ENCODE measurements around the gene DBF4B.
"Not testable (repeated sequence)": the region's sequence is repeated elsewhere in the genome, so short reads cannot be mapped to it uniquely, and the experiment has no call there.

The DBF4B gene

GRCh38 chr17:44747566-44747965, 39.1 kb downstream of the DBF4B start:
- H3K9ac ChIP-seq (ENCODE audit: low read depth, low read length), result no peak overlapping the region
- no peaks in the 10 kb centered on the region; the same call in 1 of the 2 replicates for H3K4me1 ChIP-seq (ENCODE audit: insufficient read depth, low read length)
- H3K36me3 ChIP-seq (ENCODE audit: insufficient read depth, low read length), result peaks cover 3% of the 10 kb centered on the region
- no peaks in the 10 kb centered on the region for H3K9me3 ChIP-seq (ENCODE audit: control insufficient read depth, insufficient read depth, low read length)

- no peaks in the 10 kb centered on the region; the same call in 1 of the 2 replicates for H3K4me1 ChIP-seq (ENCODE audit: insufficient read depth, low read length)
- no peaks in the 10 kb centered on the region for H3K9me3 ChIP-seq (ENCODE audit: control insufficient read depth, insufficient read depth, low read length)
- no peak overlapping the region for H3K9ac ChIP-seq (ENCODE audit: low read depth, low read length)
- H3K36me3 ChIP-seq (ENCODE audit: insufficient read depth, low read length), result no peaks in the 10 kb centered on the region; the same call in 1 of the 2 replicates
Measured at GRCh38 chr17:44749076-44749979, 40.9 kb downstream of the DBF4B start.

- no peak overlapping the region for H3K9ac ChIP-seq (ENCODE audit: low read depth, low read length)
- H3K4me1 ChIP-seq (ENCODE audit: insufficient read depth, low read length), result no peaks in the 10 kb centered on the region; the same call in 1 of the 2 replicates
- no peaks in the 10 kb centered on the region; the same call in 1 of the 2 replicates for H3K36me3 ChIP-seq (ENCODE audit: insufficient read depth, low read length)
- H3K9me3 ChIP-seq (ENCODE audit: control insufficient read depth, insufficient read depth, low read length), result no peaks in the 10 kb centered on the region
Measured at GRCh38 chr17:44749980-44750318, 41.5 kb downstream of the DBF4B start.

- H3K9me3 ChIP-seq (ENCODE audit: control insufficient read depth, insufficient read depth, low read length), result no peaks in the 10 kb centered on the region
- H3K36me3 ChIP-seq (ENCODE audit: insufficient read depth, low read length), result no peaks in the 10 kb centered on the region; the same call in 1 of the 2 replicates
- no peak overlapping the region for H3K9ac ChIP-seq (ENCODE audit: low read depth, low read length)
- no peaks in the 10 kb centered on the region; the same call in 1 of the 2 replicates for H3K4me1 ChIP-seq (ENCODE audit: insufficient read depth, low read length)
Measured at GRCh38 chr17:44751331-44751730, 42.9 kb downstream of the DBF4B start.

- H3K36me3 ChIP-seq (ENCODE audit: insufficient read depth, low read length), result no peaks in the 10 kb centered on the region; the same call in 1 of the 2 replicates
Measured at GRCh38 chr17:44751806-44752205, 43.3 kb downstream of the DBF4B start.

GRCh38 chr17:44752953-44753861, 44.7 kb downstream of the DBF4B start:
- Histone ChIP-seq H3K9me3 (ENCODE audit: control insufficient read depth, insufficient read depth, low read length) (no peaks in the 10 kb centered on the region), H3K36me3 (ENCODE audit: insufficient read depth, low read length) (no peaks in the 10 kb centered on the region; the same call in 1 of the 2 replicates), H3K4me1 (ENCODE audit: insufficient read depth, low read length) (no peaks in the 10 kb centered on the region; the same call in 1 of the 2 replicates), H3K9ac (ENCODE audit: low read depth, low read length) (no peak overlapping the region)

More at GRCh38 chr17:44751806-44752205, 43.3 kb downstream of the DBF4B start:
- Histone ChIP-seq H3K9me3 (ENCODE audit: control insufficient read depth, insufficient read depth, low read length) (no peaks in the 10 kb centered on the region), H3K9ac (ENCODE audit: low read depth, low read length) (no peak overlapping the region), H3K4me1 (ENCODE audit: insufficient read depth, low read length) (no peaks in the 10 kb centered on the region; the same call in 1 of the 2 replicates)

- no peaks in the 10 kb centered on the region for H3K9me3 ChIP-seq (ENCODE audit: control insufficient read depth, insufficient read depth, low read length)
- no peak overlapping the region for H3K9ac ChIP-seq (ENCODE audit: low read depth, low read length)
- H3K4me1 ChIP-seq (ENCODE audit: insufficient read depth, low read length), result no peaks in the 10 kb centered on the region; the same call in 1 of the 2 replicates
- H3K36me3 ChIP-seq (ENCODE audit: insufficient read depth, low read length), result no peaks in the 10 kb centered on the region; the same call in 1 of the 2 replicates
Measured at GRCh38 chr17:44754276-44754675, 45.8 kb downstream of the DBF4B start.

GRCh38 chr17:44755180-44755579, 46.7 kb downstream of the DBF4B start:
- H3K4me1 ChIP-seq (ENCODE audit: insufficient read depth, low read length); H3K9me3 ChIP-seq (ENCODE audit: control insufficient read depth, insufficient read depth, low read length); H3K9ac ChIP-seq (ENCODE audit: low read depth, low read length); H3K36me3 ChIP-seq (ENCODE audit: insufficient read depth, low read length): not testable (repeated sequence)

GRCh38 chr17:44757045-44757917, 48.8 kb downstream of the DBF4B start:
- Histone ChIP-seq H3K4me1 (ENCODE audit: insufficient read depth, low read length) (peaks cover 6% of the 10 kb centered on the region; the same call in 1 of the 2 replicates), H3K9me3 (ENCODE audit: control insufficient read depth, insufficient read depth, low read length) (no peaks in the 10 kb centered on the region), H3K36me3 (ENCODE audit: insufficient read depth, low read length) (no peaks in the 10 kb centered on the region), H3K9ac (ENCODE audit: low read depth, low read length) (no peak overlapping the region)

GRCh38 chr17:44757918-44758413, 49.5 kb downstream of the DBF4B start:
- no peaks in the 10 kb centered on the region for H3K36me3 ChIP-seq (ENCODE audit: insufficient read depth, low read length)

GRCh38 chr17:44758414-44759085, 50.1 kb downstream of the DBF4B start, which contains the start of gene ADAM11:
TSS of gene ADAM11 (plus strand) at chr17:44758988. CDS start at chr17:44759200, 212 bp downstream.
- Histone ChIP-seq H3K36me3 (ENCODE audit: insufficient read depth, low read length) (no peaks in the 10 kb centered on the region), H3K9me3 (ENCODE audit: control insufficient read depth, insufficient read depth, low read length) (no peaks in the 10 kb centered on the region), H3K4me1 (ENCODE audit: insufficient read depth, low read length) (peaks cover 6% of the 10 kb centered on the region; the same call in 1 of the 2 replicates), H3K9ac (ENCODE audit: low read depth, low read length) (peak within 1 kb of the TSS; percentile 61)

More at GRCh38 chr17:44757918-44758413, 49.5 kb downstream of the DBF4B start:
- Histone ChIP-seq H3K9ac (ENCODE audit: low read depth, low read length) (peak overlapping the region; percentile 55), H3K4me1 (ENCODE audit: insufficient read depth, low read length) (peaks cover 6% of the 10 kb centered on the region; the same call in 1 of the 2 replicates), H3K9me3 (ENCODE audit: control insufficient read depth, insufficient read depth, low read length) (no peaks in the 10 kb centered on the region)

GRCh38 chr17:44759086-44759915, 50.8 kb downstream of the DBF4B start:
- peaks cover 6% of the 10 kb centered on the region; the same call in 1 of the 2 replicates for H3K4me1 ChIP-seq (ENCODE audit: insufficient read depth, low read length)

More at GRCh38 chr17:44759086-44759915, 50.8 kb downstream of the DBF4B start:
- H3K36me3 ChIP-seq (ENCODE audit: insufficient read depth, low read length), result no peaks in the 10 kb centered on the region
- H3K9ac ChIP-seq (ENCODE audit: low read depth, low read length), result peak overlapping the region; percentile 61
- no peaks in the 10 kb centered on the region for H3K9me3 ChIP-seq (ENCODE audit: control insufficient read depth, insufficient read depth, low read length)

Measured in ES-I3 (cell line).